NCI-H1105 treated with DMSO at 0.1 percent for 48 hours (cell line): Measurements from ENCODE around the gene ZCCHC12.
"Not testable (repeated sequence)": the region's sequence is repeated elsewhere in the genome, so short reads cannot be mapped to it uniquely, and the experiment has no call there.

Source experiments
- DNase-seq: peaks from one replicate; lab custom pipeline; 2025; lab: John Stamatoyannopoulos, UW

ZCCHC12 gene

GRCh38 chrX:118823263-118824172 lies at the start of gene ZCCHC12:
TSS of gene ZCCHC12 (plus strand) at chrX:118823824. CDS start at chrX:118825245, 1,421 bp downstream.
- DNase-seq, result peak; percentile 80

- DNase-seq, result no peak
These were observed 44.0 kb upstream of the ZCCHC12 start for GRCh38 chrX:118779581-118779980.

- no peak for DNase-seq
These were observed 43.1 kb upstream of the ZCCHC12 start for GRCh38 chrX:118780509-118780908.

GRCh38 chrX:118780911-118781310 lies 42.7 kb upstream of the ZCCHC12 start:
- DNase-seq, result no peak

GRCh38 chrX:118795528-118796280 lies 27.9 kb upstream of the ZCCHC12 start:
- DNase-seq, result no peak

GRCh38 chrX:118802857-118803256 lies 20.8 kb upstream of the ZCCHC12 start:
- no peak for DNase-seq

GRCh38 chrX:118807151-118808017 lies 16.2 kb upstream of the ZCCHC12 start:
- DNase-seq, result peak; percentile 58

- not testable (repeated sequence) for DNase-seq
These were observed 6.4 kb upstream of the ZCCHC12 start for GRCh38 chrX:118817257-118817656.

GRCh38 chrX:118824173-118824730 lies 628 bp downstream of the ZCCHC12 start:
- DNase-seq, result no peak

GRCh38 chrX:118825227-118825626 lies 1.6 kb downstream of the ZCCHC12 start:
- DNase-seq, result no peak

GRCh38 chrX:118839334-118839958 lies 15.8 kb downstream of the ZCCHC12 start:
- peak; percentile 55 for DNase-seq

GRCh38 chrX:118847676-118848075 lies 24.1 kb downstream of the ZCCHC12 start:
- peak; percentile 68 for DNase-seq

GRCh38 chrX:118853596-118853995 lies 30.0 kb downstream of the ZCCHC12 start:
- DNase-seq, result no peak

- DNase-seq, result no peak
These were observed 32.2 kb downstream of the ZCCHC12 start for GRCh38 chrX:118855681-118856310.

GRCh38 chrX:118857006-118857405 lies 33.4 kb downstream of the ZCCHC12 start:
- DNase-seq, result no peak

- DNase-seq, result no peak
These were observed 37.7 kb downstream of the ZCCHC12 start for GRCh38 chrX:118861338-118861737.

- DNase-seq, result no peak
These were observed 38.5 kb downstream of the ZCCHC12 start for GRCh38 chrX:118862091-118862490.

GRCh38 chrX:118862979-118863378 lies 39.4 kb downstream of the ZCCHC12 start:
- no peak for DNase-seq

GRCh38 chrX:118864063-118864635 lies 40.5 kb downstream of the ZCCHC12 start:
- no peak for DNase-seq

- DNase-seq, result no peak
These were observed 41.6 kb downstream of the ZCCHC12 start for GRCh38 chrX:118865231-118865630.
